GM23338 (cell line): ENCODE results near the gene PEAK3. TPM values are rescaled to one million over a fixed set of nuclear protein-coding genes. Genes with fewer than 3 reads are reported as not detected.

Experiments used
- ATAC-seq: fragments of 200-7000 bp; cut with Tn5 transposase; 3 replicates; pipeline ENCODE4 v1.9.1; 2020
- DNase-seq: peaks from one replicate; pipeline ENCODE4 v3.0.0-alpha.2; 2015; ENCODE audit warnings: low spot score
- H2AFZ ChIP-seq: fragments of 200-600 bp; sonication (generic); 2 replicates; pipeline ENCODE4 v1.8.0; 2016; ENCODE audit warnings: antibody characterized with exemption, mild to moderate bottlenecking, moderate library complexity
- H3F3A ChIP-seq: fragments of 200-600 bp; sonication (generic); replicated peaks from 2 replicates; pipeline ENCODE4 v1.8.0; 2017; ENCODE audit warnings: antibody characterized with exemption, mixed run types, low read depth
- H3K27ac ChIP-seq: fragments of 200-600 bp; sonication (generic); 2 replicates; pipeline ENCODE4 v1.6.1; 2016; ENCODE audit warnings: low read depth
- H3K27me3 ChIP-seq: fragments of 200-600 bp; sonication (generic); 2 replicates; pipeline ENCODE4 v1.8.0; 2016; ENCODE audit warnings: mild to moderate bottlenecking, mixed run types, moderate library complexity; ENCODE audit not compliant: insufficient read depth
- H3K36me3 ChIP-seq: fragments of 200-600 bp; sonication (generic); 2 replicates; pipeline ENCODE4 v1.8.0; 2016; ENCODE audit warnings: mild to moderate bottlenecking; ENCODE audit not compliant: insufficient read depth
- H3K4me1 ChIP-seq: fragments of 200-600 bp; sonication (generic); 2 replicates; pipeline ENCODE4 v1.8.0; 2016; ENCODE audit warnings: mild to moderate bottlenecking, moderate library complexity; ENCODE audit not compliant: insufficient read depth
- H3K4me2 ChIP-seq: fragments of 200-600 bp; sonication (generic); 2 replicates; pipeline ENCODE4 v1.7.1; 2017; ENCODE audit warnings: mixed run types
- H3K4me3 ChIP-seq: fragments of 200-600 bp; sonication (generic); 2 replicates; pipeline ENCODE4 v1.6.1; 2016; ENCODE audit warnings: mixed run types
- H3K79me2 ChIP-seq: fragments of 200-600 bp; sonication (generic); replicated peaks from 2 replicates; pipeline ENCODE4 v1.8.0; 2017; ENCODE audit warnings: mild to moderate bottlenecking; ENCODE audit not compliant: insufficient read depth
- H3K9me2 ChIP-seq: fragments of 200-600 bp; sonication (generic); 2 replicates; pipeline ENCODE4 v1.8.0; 2017; ENCODE audit not compliant: insufficient read depth
- H4K20me1 ChIP-seq: fragments of 200-600 bp; sonication (generic); replicated peaks from 2 replicates; pipeline ENCODE4 v1.8.0; 2017; ENCODE audit warnings: mild to moderate bottlenecking; ENCODE audit not compliant: insufficient read depth
- H3K27ac Mint-ChIP-seq: 2 replicates; pipeline ENCODE4 v1.8.0; 2020; ENCODE audit warnings: inconsistent platforms, mild to moderate bottlenecking, moderate library complexity, mixed read lengths
- H3K27me3 Mint-ChIP-seq: 3 replicates; pipeline ENCODE4 v1.8.0; 2022; ENCODE audit warnings: low read depth, mild to moderate bottlenecking, moderate library complexity, mixed read lengths, inconsistent platforms; ENCODE audit not compliant: insufficient read depth, poor library complexity
- H3K36me3 Mint-ChIP-seq: 3 replicates; pipeline ENCODE4 v1.8.0; 2021; ENCODE audit warnings: low read depth, mild to moderate bottlenecking, inconsistent platforms, moderate library complexity, mixed read lengths
- H3K4me1 Mint-ChIP-seq: 3 replicates; pipeline ENCODE4 v1.8.0; 2020; ENCODE audit warnings: mild to moderate bottlenecking, inconsistent platforms, mixed read lengths
- H3K4me3 Mint-ChIP-seq: 3 replicates; pipeline ENCODE4 v1.8.0; 2021; ENCODE audit warnings: moderate library complexity, mild to moderate bottlenecking, inconsistent platforms, mixed read lengths
- H3K9me3 Mint-ChIP-seq: 3 replicates; pipeline ENCODE4 v1.8.0; 2020; ENCODE audit warnings: moderate library complexity, mild to moderate bottlenecking, inconsistent platforms, mixed read lengths
- CREB1 ChIP-seq: fragments of 250-450 bp; sonication (Bioruptor Pico); IDR thresholded peaks from 2 replicates; pipeline ENCODE4 v1.5.0; 2020; ENCODE audit warnings: low read depth, mild to moderate bottlenecking, moderate library complexity
- CTCF ChIP-seq, 2 experiments: fragments of 200-600 bp in 1 of 2; sonication (generic) in 1 of 2; conservative IDR thresholded peaks; 2 replicates each; pipeline versions ENCODE4 v1.5.1 to v1.6.1; 2016 to 2017; ENCODE audit warnings: antibody characterized with exemption in 2 of 2, low read depth in 2 of 2, mild to moderate bottlenecking in 2 of 2, moderate library complexity in 1 of 2
- EZH2 ChIP-seq: fragments of 200-600 bp; sonication (generic); IDR thresholded peaks from one replicate; pipeline ENCODE4 v1.8.0; 2017; ENCODE audit warnings: antibody characterized with exemption, mild to moderate bottlenecking, low read depth; ENCODE audit not compliant: unreplicated experiment
- EZH2phosphoT487 ChIP-seq: fragments of 200-600 bp; sonication (generic); IDR thresholded peaks from one replicate; pipeline ENCODE4 v1.8.1; 2018; ENCODE audit warnings: antibody characterized with exemption; ENCODE audit not compliant: unreplicated experiment
- JUNB ChIP-seq: IDR thresholded peaks from one replicate; pipeline ENCODE4 v1.6.1; 2016; ENCODE audit warnings: antibody characterized with exemption; ENCODE audit not compliant: unreplicated experiment
- NANOG ChIP-seq: IDR thresholded peaks from 2 replicates; pipeline ENCODE4 v1.6.1; 2016; ENCODE audit warnings: antibody characterized with exemption, borderline replicate concordance
- POLR2AphosphoS5 ChIP-seq: IDR thresholded peaks from 2 replicates; pipeline ENCODE4 v1.6.1; 2016; ENCODE audit warnings: antibody characterized with exemption, low read depth
- REST ChIP-seq: IDR thresholded peaks from one replicate; pipeline ENCODE4 v1.6.1; 2018; ENCODE audit warnings: antibody characterized with exemption; ENCODE audit not compliant: unreplicated experiment
- STAT1 ChIP-seq: IDR thresholded peaks from one replicate; pipeline ENCODE4 v1.6.1; 2016; ENCODE audit warnings: antibody characterized with exemption; ENCODE audit not compliant: unreplicated experiment
- ZNF114 ChIP-seq: fragments of 250-450 bp; sonication (Bioruptor Pico); IDR thresholded peaks from 2 replicates; pipeline ENCODE4 v1.5.0; 2020; ENCODE audit warnings: mild to moderate bottlenecking, moderate library complexity
- ZNF331 ChIP-seq: fragments of 250-450 bp; sonication (Bioruptor Pico); IDR thresholded peaks from 2 replicates; pipeline ENCODE4 v1.5.0; 2020; ENCODE audit warnings: low read depth, mild to moderate bottlenecking, moderate library complexity
- ZNF462 ChIP-seq: fragments of 250-450 bp; sonication (Bioruptor Pico); IDR thresholded peaks from 2 replicates; pipeline ENCODE4 v1.5.0; 2020; ENCODE audit warnings: mild to moderate bottlenecking, moderate library complexity
- polyA plus RNA-seq: library from polyadenylated mRNA; unstranded; fragments of >200 nt; fragmentation: Nextera tagmentation; extraction: Ambion mirVana; gene quantifications from 2 replicates; pipeline ENCODE4 v1.2.1, GENCODE V29; 2016
- total RNA-seq: library from RNA; depleted of rRNA; stranded (reverse); fragments of >200 nt; shearing (Covaris generic); gene quantifications from 2 replicates; pipeline ENCODE4 v1.2.3, GENCODE V29; 2014
- TF ChIP-seq, protein P1 (sequence below): IDR thresholded peaks from 2 replicates; pipeline ENCODE4 v1.6.1; 2016; ENCODE audit warnings: antibody characterized with exemption

Gene PEAK3
- total and polyA plus RNA-seq, 2 experiments from 2014 or later, result not detected

- peaks cover 17% of the 10 kb centered on the region for H3K4me1 ChIP-seq
- H3K27ac ChIP-seq, result no peak overlapping the region
- no peak overlapping the region for H3K27ac Mint-ChIP-seq
- 0 out of 2 replicates have a peak, but pooled peaks cover 8% of the 10 kb centered on the region for H3F3A ChIP-seq
- no peaks in the 10 kb centered on the region for H3K9me2 ChIP-seq
- peaks cover 48% of the 10 kb centered on the region for H3K79me2 ChIP-seq
- no peaks in the 10 kb centered on the region for H3K27me3 ChIP-seq
- H3K36me3 Mint-ChIP-seq, result peaks cover 54% of the 10 kb centered on the region
- no peak for ATAC-seq
- no peaks in the 10 kb centered on the region for H3K9me3 Mint-ChIP-seq
- peaks cover 36% of the 10 kb centered on the region for H4K20me1 ChIP-seq
- H3K27me3 Mint-ChIP-seq, result peaks cover 2% of the 10 kb centered on the region
- H3K4me3 ChIP-seq, result no peak overlapping the region
- peaks cover 23% of the 10 kb centered on the region for H3K4me1 Mint-ChIP-seq
- peaks cover 13% of the 10 kb centered on the region for H3K36me3 ChIP-seq
- H3K4me3 Mint-ChIP-seq, result no peak overlapping the region
- H2AFZ ChIP-seq, result no peak overlapping the region
- no peak for DNase-seq
- no peak for TF ChIP-seq JUNB
- TF ChIP-seq CTCF (conservative IDR thresholded peaks at IDR 0.05; ENCODE audit: low read depth in 2 of 2), result no peak
- TF ChIP-seq, protein P1, sequence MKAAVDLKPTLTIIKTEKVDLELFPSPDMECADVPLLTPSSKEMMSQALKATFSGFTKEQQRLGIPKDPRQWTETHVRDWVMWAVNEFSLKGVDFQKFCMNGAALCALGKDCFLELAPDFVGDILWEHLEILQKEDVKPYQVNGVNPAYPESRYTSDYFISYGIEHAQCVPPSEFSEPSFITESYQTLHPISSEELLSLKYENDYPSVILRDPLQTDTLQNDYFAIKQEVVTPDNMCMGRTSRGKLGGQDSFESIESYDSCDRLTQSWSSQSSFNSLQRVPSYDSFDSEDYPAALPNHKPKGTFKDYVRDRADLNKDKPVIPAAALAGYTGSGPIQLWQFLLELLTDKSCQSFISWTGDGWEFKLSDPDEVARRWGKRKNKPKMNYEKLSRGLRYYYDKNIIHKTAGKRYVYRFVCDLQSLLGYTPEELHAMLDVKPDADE, result no peak
- TF ChIP-seq NANOG, result no peak
- no peak for TF ChIP-seq REST
- TF ChIP-seq ZNF331, result no peak
- no peak for TF ChIP-seq EZH2phosphoT487
- no peak for TF ChIP-seq ZNF462 (CRISPR knock-in tag)
- no peak for TF ChIP-seq STAT1
- TF ChIP-seq EZH2, result no peak
- TF ChIP-seq ZNF114 (CRISPR knock-in tag), result no peak
- TF ChIP-seq CREB1 (CRISPR knock-in tag), result no peak
- no peak for TF ChIP-seq POLR2AphosphoS5
- no peak overlapping the region for H3K4me2 ChIP-seq
Measured at GRCh38 chr19:2244125-2244411, 37.9 kb downstream of the PEAK3 start.
